WTC11 (cell line): ENCODE results near the gene CYRIA. TPM values are rescaled to one million over a fixed set of nuclear protein-coding genes. Genes with fewer than 3 reads are reported as not detected.

ENCODE experiments used
- ATAC-seq: fragments of 200-7000 bp; cut with Tn5 transposase; 2 replicates; pipeline ENCODE4 v1.10.0; 2021; ENCODE audit warnings: mild to moderate bottlenecking, moderate library complexity
- CTCF ChIA-PET: fragments of 300-600 bp; sonication (Branson Sonifier 250); formaldehyde crosslinking; loops from one replicate; lab custom pipeline; 2021; ENCODE audit warnings: antibody characterized with exemption; lab: Charles Lee
- POLR2A ChIA-PET: fragments of 350-600 bp; sonication (Branson Sonifier 250); formaldehyde crosslinking; loops from one replicate; lab custom pipeline; 2021; ENCODE audit warnings: antibody characterized with exemption; lab: Charles Lee
- DNase-seq: peaks from one replicate; pipeline ENCODE4 v3.0.0; 2021; ENCODE audit warnings: low spot score
- H3K27ac Mint-ChIP-seq: 2 replicates; pipeline ENCODE4 v1.8.0; 2021; ENCODE audit warnings: mixed read lengths
- H3K27me3 Mint-ChIP-seq: 2 replicates; pipeline ENCODE4 v1.8.0; 2021; ENCODE audit warnings: low read depth, mild to moderate bottlenecking, moderate library complexity, mixed read lengths
- H3K36me3 Mint-ChIP-seq: 2 replicates; pipeline ENCODE4 v1.8.0; 2021; ENCODE audit warnings: mixed read lengths
- H3K4me1 Mint-ChIP-seq: 2 replicates; pipeline ENCODE4 v1.8.0; 2022; ENCODE audit warnings: mixed read lengths
- H3K4me3 Mint-ChIP-seq: 2 replicates; pipeline ENCODE4 v1.8.0; 2021; ENCODE audit warnings: mild to moderate bottlenecking, moderate library complexity, mixed read lengths
- H3K9me3 Mint-ChIP-seq: 2 replicates; pipeline ENCODE4 v1.8.0; 2021; ENCODE audit warnings: mixed read lengths
- ATF1 ChIP-seq: sonication (generic); formaldehyde crosslinking; IDR thresholded peaks from 2 replicates; pipeline ENCODE4 v1.8.1; 2023; ENCODE audit warnings: mild to moderate bottlenecking, moderate library complexity, missing genetic modification reagents
- ATF3 ChIP-seq: sonication (generic); formaldehyde crosslinking; conservative IDR thresholded peaks from 2 replicates; pipeline ENCODE4 v1.8.1; 2022; ENCODE audit warnings: mild to moderate bottlenecking, missing genetic modification reagents
- CBFB ChIP-seq: sonication (generic); formaldehyde crosslinking; IDR thresholded peaks from 2 replicates; pipeline ENCODE4 v1.8.1; 2022; ENCODE audit warnings: mild to moderate bottlenecking, low read depth, missing genetic modification reagents
- CDX4 ChIP-seq: fragments of 250-450 bp; sonication (Bioruptor Pico); IDR thresholded peaks from 2 replicates; pipeline ENCODE4 v1.9.0; 2021; ENCODE audit warnings: moderate library complexity, mild to moderate bottlenecking, inconsistent platforms, borderline replicate concordance
- CREM ChIP-seq: sonication (generic); formaldehyde crosslinking; IDR thresholded peaks from 2 replicates; pipeline ENCODE4 v1.8.1; 2022; ENCODE audit warnings: mild to moderate bottlenecking, missing genetic modification reagents, moderate library complexity
- E2F1 ChIP-seq: sonication (generic); formaldehyde crosslinking; IDR thresholded peaks from 2 replicates; pipeline ENCODE4 v1.8.0; 2022; ENCODE audit warnings: mild to moderate bottlenecking, missing genetic modification reagents
- FOXJ3 ChIP-seq: sonication (generic); formaldehyde crosslinking; IDR thresholded peaks from 2 replicates; pipeline ENCODE4 v1.9.0; 2021; ENCODE audit warnings: missing genetic modification reagents, mild to moderate bottlenecking, borderline replicate concordance
- HMGXB4 ChIP-seq: sonication (generic); formaldehyde crosslinking; IDR thresholded peaks from 2 replicates; pipeline ENCODE4 v1.8.1; 2023; ENCODE audit warnings: mild to moderate bottlenecking, moderate library complexity, missing genetic modification reagents
- KAT7 ChIP-seq: sonication (generic); formaldehyde crosslinking; IDR thresholded peaks from 2 replicates; pipeline ENCODE4 v1.8.1; 2023; ENCODE audit warnings: missing genetic modification reagents, mild to moderate bottlenecking, borderline replicate concordance
- NFATC4 ChIP-seq: fragments of 250-450 bp; sonication (Bioruptor Pico); IDR thresholded peaks from 2 replicates; pipeline ENCODE4 v1.9.0; 2021; ENCODE audit warnings: mild to moderate bottlenecking
- NFE2L1 ChIP-seq: sonication (generic); formaldehyde crosslinking; IDR thresholded peaks from 2 replicates; pipeline ENCODE4 v1.8.1; 2023; ENCODE audit warnings: missing genetic modification reagents
- NR3C1 ChIP-seq: sonication (generic); formaldehyde crosslinking; conservative IDR thresholded peaks from 2 replicates; pipeline ENCODE4 v1.8.1; 2023; ENCODE audit warnings: low read depth, mild to moderate bottlenecking, missing genetic modification reagents
- OVOL2 ChIP-seq: fragments of 250-450 bp; sonication (Bioruptor Pico); IDR thresholded peaks from 2 replicates; pipeline ENCODE4 v1.9.0; 2021; ENCODE audit warnings: mild to moderate bottlenecking, borderline replicate concordance
- RELA ChIP-seq: sonication (generic); formaldehyde crosslinking; IDR thresholded peaks from 2 replicates; pipeline ENCODE4 v1.8.1; 2022; ENCODE audit warnings: missing genetic modification reagents, mild to moderate bottlenecking, borderline replicate concordance
- SP1 ChIP-seq: sonication (generic); formaldehyde crosslinking; conservative IDR thresholded peaks from 2 replicates; pipeline ENCODE4 v1.8.1; 2022; ENCODE audit warnings: missing genetic modification reagents
- ZBTB21 ChIP-seq: sonication (generic); formaldehyde crosslinking; IDR thresholded peaks from 2 replicates; pipeline ENCODE4 v1.8.1; 2023; ENCODE audit warnings: mild to moderate bottlenecking, missing genetic modification reagents, borderline replicate concordance
- ZNF263 ChIP-seq: sonication (generic); formaldehyde crosslinking; IDR thresholded peaks from 2 replicates; pipeline ENCODE4 v1.8.1; 2022; ENCODE audit warnings: low read depth, mild to moderate bottlenecking, moderate library complexity, missing genetic modification reagents
- ZNF396 ChIP-seq: fragments of 250-450 bp; sonication (Bioruptor Pico); IDR thresholded peaks from 2 replicates; pipeline ENCODE4 v1.8.0; 2021; ENCODE audit warnings: mild to moderate bottlenecking, moderate library complexity, borderline replicate concordance
- ZNF416 ChIP-seq: fragments of 250-450 bp; sonication (Bioruptor Pico); IDR thresholded peaks from 2 replicates; pipeline ENCODE4 v1.9.0; 2021; ENCODE audit warnings: mild to moderate bottlenecking, inconsistent platforms
- ZNF671 ChIP-seq: fragments of 250-450 bp; sonication (Bioruptor Pico); IDR thresholded peaks from 2 replicates; pipeline ENCODE4 v1.8.0; 2021; ENCODE audit warnings: mild to moderate bottlenecking
- ZSCAN18 ChIP-seq: fragments of 250-450 bp; sonication (Bioruptor Pico); IDR thresholded peaks from 2 replicates; pipeline ENCODE4 v2.1.2; 2022; ENCODE audit warnings: mild to moderate bottlenecking, moderate library complexity
- total RNA-seq: library from RNA; stranded (reverse); gene quantifications from 3 replicates; pipeline ENCODE4 v1.2.3, GENCODE V29; 2021

CYRIA gene
- total RNA-seq, 1 experiment from 2014 or later = 8.3 TPM

- TF ChIP-seq ZNF263 (CRISPR knock-in tag) = no peak
Observed at GRCh38 chr2:16660114-16660513, 5.5 kb downstream of the CYRIA start (continued).

GRCh38 chr2:16658076-16658739, 7.4 kb downstream of the CYRIA start:
- Mint-ChIP-seq H3K9me3 (no peaks in the 10 kb centered on the region), H3K27me3 (no peaks in the 10 kb centered on the region), H3K36me3 (no peaks in the 10 kb centered on the region), H3K4me1 (peaks cover 39% of the 10 kb centered on the region), H3K27ac (0 out of 2 replicates have a peak overlapping the region, but pooled peaks have one; percentile 26), H3K4me3 (no peak overlapping the region)
- TF ChIP-seq OVOL2 (CRISPR knock-in tag) = no peak
- TF ChIP-seq NFE2L1 (CRISPR knock-in tag) = no peak
- TF ChIP-seq ZNF396 (CRISPR knock-in tag) = no peak
- TF ChIP-seq SP1 = no peak
- no peak for TF ChIP-seq FOXJ3 (CRISPR knock-in tag)
- no peak for TF ChIP-seq ZNF416 (CRISPR knock-in tag)
- TF ChIP-seq KAT7 (CRISPR knock-in tag) = no peak
- no peak for TF ChIP-seq CBFB (CRISPR knock-in tag)
- no peak for DNase-seq
- ChIA-PET CTCF (interaction anchor here (1.2 kb wide), 1 partner anchor 99 kb away, joined by 3 read pairs; no protein-coding TSS in a partner anchor), POLR2A (no interaction called here)
- no peak for ATAC-seq

- H3K4me3 Mint-ChIP-seq = no peak overlapping the region
- ChIA-PET POLR2A (no interaction called here), CTCF (no interaction called here)
- ATAC-seq (no peak), DNase-seq (no peak)
- no peak overlapping the region for H3K27ac Mint-ChIP-seq
- no peaks in the 10 kb centered on the region for H3K27me3 Mint-ChIP-seq
- H3K9me3 Mint-ChIP-seq = no peaks in the 10 kb centered on the region
- TF ChIP-seq CREM (CRISPR knock-in tag) = no peak
- TF ChIP-seq ZBTB21 (CRISPR knock-in tag) = no peak
- TF ChIP-seq HMGXB4 (CRISPR knock-in tag) = no peak
- peaks cover 43% of the 10 kb centered on the region for H3K4me1 Mint-ChIP-seq
- no peaks in the 10 kb centered on the region for H3K36me3 Mint-ChIP-seq
Observed at GRCh38 chr2:16657671-16658070, 8.0 kb downstream of the CYRIA start.

- DNase-seq = no peak
- Mint-ChIP-seq H3K27ac (no peak overlapping the region), H3K9me3 (no peaks in the 10 kb centered on the region), H3K4me3 (no peak overlapping the region), H3K36me3 (no peaks in the 10 kb centered on the region), H3K4me1 (peaks cover 48% of the 10 kb centered on the region), H3K27me3 (no peaks in the 10 kb centered on the region)
- ATAC-seq = no peak
- ChIA-PET POLR2A (interaction anchor here (1.2 kb wide), 1 partner anchor 22 kb away, joined by 3 read pairs; no protein-coding TSS in a partner anchor), CTCF (interaction anchor here (2.0 kb wide), 1 partner anchor 100 kb away, joined by 6 read pairs; no protein-coding TSS in a partner anchor)
- TF ChIP-seq RELA (no peak), E2F1 (CRISPR knock-in tag) (no peak), NFATC4 (CRISPR knock-in tag) (no peak), ATF1 (CRISPR knock-in tag) (no peak), CDX4 (no peak), ATF3 (CRISPR knock-in tag) (no peak), ZSCAN18 (CRISPR knock-in tag) (no peak), ZNF671 (CRISPR knock-in tag) (no peak), NR3C1 (CRISPR knock-in tag) (no peak)
Observed at GRCh38 chr2:16656784-16657391, 8.7 kb downstream of the CYRIA start.
